B cell (primary cell): ENCODE results near the gene ZDHHC7.

Experiments used
- EZH2 ChIP-seq: IDR thresholded peaks from 2 replicates; pipeline ENCODE4 v1.6.1; 2012; ENCODE audit warnings: borderline replicate concordance, low read depth, mild to moderate bottlenecking, moderate library complexity, low read length; ENCODE audit not compliant: insufficient read depth, poor library complexity, severe bottlenecking
- TF ChIP-seq, protein P1 (sequence below): fragments of 200-600 bp; IDR thresholded peaks from one replicate; pipeline ENCODE4 v1.8.0; 2022; ENCODE audit warnings: antibody characterized with exemption, mild to moderate bottlenecking

DNA sequence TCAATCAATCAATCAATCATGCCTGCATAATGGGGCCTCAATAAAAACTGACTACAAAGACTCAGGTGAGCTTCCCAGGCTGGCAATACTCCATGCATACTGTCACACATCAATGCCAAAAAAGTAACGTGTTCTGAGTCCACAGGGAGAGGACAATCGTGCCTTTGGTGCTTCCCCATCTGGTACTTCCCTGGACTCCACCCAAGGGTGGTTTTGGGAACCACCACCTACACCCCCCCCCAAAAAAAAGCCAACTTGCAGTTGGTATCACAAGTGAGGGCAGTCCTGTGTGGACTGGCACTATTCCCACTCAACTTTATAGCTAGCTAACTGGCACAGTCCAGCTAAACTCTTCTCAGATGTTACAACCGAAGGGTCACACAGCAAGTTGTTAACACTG lies 3.1 kb downstream of the ZDHHC7 start:
- TF ChIP-seq, protein P1, sequence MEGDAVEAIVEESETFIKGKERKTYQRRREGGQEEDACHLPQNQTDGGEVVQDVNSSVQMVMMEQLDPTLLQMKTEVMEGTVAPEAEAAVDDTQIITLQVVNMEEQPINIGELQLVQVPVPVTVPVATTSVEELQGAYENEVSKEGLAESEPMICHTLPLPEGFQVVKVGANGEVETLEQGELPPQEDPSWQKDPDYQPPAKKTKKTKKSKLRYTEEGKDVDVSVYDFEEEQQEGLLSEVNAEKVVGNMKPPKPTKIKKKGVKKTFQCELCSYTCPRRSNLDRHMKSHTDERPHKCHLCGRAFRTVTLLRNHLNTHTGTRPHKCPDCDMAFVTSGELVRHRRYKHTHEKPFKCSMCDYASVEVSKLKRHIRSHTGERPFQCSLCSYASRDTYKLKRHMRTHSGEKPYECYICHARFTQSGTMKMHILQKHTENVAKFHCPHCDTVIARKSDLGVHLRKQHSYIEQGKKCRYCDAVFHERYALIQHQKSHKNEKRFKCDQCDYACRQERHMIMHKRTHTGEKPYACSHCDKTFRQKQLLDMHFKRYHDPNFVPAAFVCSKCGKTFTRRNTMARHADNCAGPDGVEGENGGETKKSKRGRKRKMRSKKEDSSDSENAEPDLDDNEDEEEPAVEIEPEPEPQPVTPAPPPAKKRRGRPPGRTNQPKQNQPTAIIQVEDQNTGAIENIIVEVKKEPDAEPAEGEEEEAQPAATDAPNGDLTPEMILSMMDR: no peak
- no peak for TF ChIP-seq EZH2
